BLaER1 treated with 17β-estradiol and CSF1 and Interleukin-3, amounts not matched to agents 10 nM and 100 nM (cell line): ENCODE measurements around the gene ZNF280D.
A peak's percentile ranks its signal among the peaks of the same experiment; 100 is the strongest.

Experiments
- H3K27ac ChIP-seq, 11 experiments: shearing (Covaris generic); formaldehyde crosslinking; 2 replicates each; pipeline ENCODE4 v1.8.1; 2022
- H3K27me3 ChIP-seq, 11 experiments: shearing (Covaris generic); formaldehyde crosslinking; 2 replicates each; pipeline ENCODE4 v1.8.1; 2022
- H3K36me3 ChIP-seq, 11 experiments: shearing (Covaris generic); formaldehyde crosslinking; 2 replicates each; pipeline ENCODE4 v1.8.1; 2022
- H3K4me1 ChIP-seq, 10 experiments: shearing (Covaris generic); formaldehyde crosslinking; 2 replicates each; pipeline ENCODE4 v1.8.1; 2022
- H3K4me2 ChIP-seq, 11 experiments: shearing (Covaris generic); formaldehyde crosslinking; 2 replicates each; pipeline ENCODE4 v1.8.1; 2022
- H3K4me3 ChIP-seq, 10 experiments: shearing (Covaris generic); formaldehyde crosslinking; 2 replicates each; pipeline ENCODE4 v1.8.1; 2022
- H3K9ac ChIP-seq, 11 experiments: shearing (Covaris generic); formaldehyde crosslinking; 2 replicates each; pipeline ENCODE4 v1.8.1; 2022
- H3K9me3 ChIP-seq, 11 experiments: shearing (Covaris generic); formaldehyde crosslinking; replicated peaks in 1 of 11; 2 replicates each; pipeline ENCODE4 v1.8.1; 2022
- H4K20me1 ChIP-seq, 11 experiments: shearing (Covaris generic); formaldehyde crosslinking; 2 replicates each; pipeline ENCODE4 v1.8.1; 2022
- Cebpa-rat ChIP-seq, 11 experiments: shearing (Covaris generic); IDR thresholded peaks; 2 replicates each; pipeline ENCODE4 v1.8.1; 2022

The ZNF280D gene

GRCh38 chr15:56739474-56739873, 6.2 kb upstream of the ZNF280D start:
- no peak overlapping the region for H3K4me3 ChIP-seq
- no peak overlapping the region for H3K4me2 ChIP-seq
- no peak overlapping the region for H3K27ac ChIP-seq
- no peaks in the 10 kb centered on the region for H4K20me1 ChIP-seq
- H3K9ac ChIP-seq = no peak overlapping the region
- TF ChIP-seq Cebpa-rat (IDR thresholded peaks at IDR 0.05) = no peak
- peaks cover 0 to 8% (median 3%) of the 10 kb centered on the region in 11 experiments; a peak in 10 of 22 replicates for H3K9me3 ChIP-seq
- no peaks in the 10 kb centered on the region for H3K36me3 ChIP-seq
- 0 out of 20 replicates have a peak, but pooled peaks cover 0 to 5% (median 0%) of the 10 kb centered on the region in 10 experiments for H3K4me1 ChIP-seq
- no peaks in the 10 kb centered on the region for H3K27me3 ChIP-seq

DNA sequence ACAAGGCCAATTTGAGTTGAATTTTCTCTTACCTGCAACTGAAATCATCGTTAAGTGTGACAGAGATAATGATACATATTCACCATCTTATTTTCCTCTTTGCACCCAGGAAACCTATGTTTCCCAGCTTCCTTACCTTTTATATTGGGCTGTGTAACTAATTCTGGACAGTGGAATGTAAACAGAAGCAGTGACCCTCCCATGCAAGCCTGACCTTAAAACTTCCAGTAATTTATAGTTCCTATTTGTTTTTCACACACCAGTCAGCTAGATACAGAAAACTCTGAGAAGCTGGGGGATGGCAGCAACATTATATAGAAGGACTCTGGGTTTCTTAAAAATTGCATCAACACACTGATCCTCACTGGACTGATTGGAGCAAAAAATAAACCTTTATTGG, 4.5 kb upstream of the ZNF280D start:
- peaks cover 0 to 5% (median 4%) of the 10 kb centered on the region in 10 experiments; a peak in 10 of 20 replicates for H3K4me1 ChIP-seq
- no peak for TF ChIP-seq Cebpa-rat (IDR thresholded peaks at IDR 0.05)
- peaks cover 6 to 15% (median 12%) of the 10 kb centered on the region in 11 experiments; a peak in 20 of 22 replicates for H3K9me3 ChIP-seq
- H3K4me2 ChIP-seq = no peak overlapping the region
- H3K9ac ChIP-seq = no peak overlapping the region
- H3K27me3 ChIP-seq = no peaks in the 10 kb centered on the region; a peak in 1 of 22 replicates
- H3K27ac ChIP-seq = no peak overlapping the region
- H4K20me1 ChIP-seq = no peaks in the 10 kb centered on the region
- H3K36me3 ChIP-seq = no peaks in the 10 kb centered on the region
- no peak overlapping the region for H3K4me3 ChIP-seq

DNA sequence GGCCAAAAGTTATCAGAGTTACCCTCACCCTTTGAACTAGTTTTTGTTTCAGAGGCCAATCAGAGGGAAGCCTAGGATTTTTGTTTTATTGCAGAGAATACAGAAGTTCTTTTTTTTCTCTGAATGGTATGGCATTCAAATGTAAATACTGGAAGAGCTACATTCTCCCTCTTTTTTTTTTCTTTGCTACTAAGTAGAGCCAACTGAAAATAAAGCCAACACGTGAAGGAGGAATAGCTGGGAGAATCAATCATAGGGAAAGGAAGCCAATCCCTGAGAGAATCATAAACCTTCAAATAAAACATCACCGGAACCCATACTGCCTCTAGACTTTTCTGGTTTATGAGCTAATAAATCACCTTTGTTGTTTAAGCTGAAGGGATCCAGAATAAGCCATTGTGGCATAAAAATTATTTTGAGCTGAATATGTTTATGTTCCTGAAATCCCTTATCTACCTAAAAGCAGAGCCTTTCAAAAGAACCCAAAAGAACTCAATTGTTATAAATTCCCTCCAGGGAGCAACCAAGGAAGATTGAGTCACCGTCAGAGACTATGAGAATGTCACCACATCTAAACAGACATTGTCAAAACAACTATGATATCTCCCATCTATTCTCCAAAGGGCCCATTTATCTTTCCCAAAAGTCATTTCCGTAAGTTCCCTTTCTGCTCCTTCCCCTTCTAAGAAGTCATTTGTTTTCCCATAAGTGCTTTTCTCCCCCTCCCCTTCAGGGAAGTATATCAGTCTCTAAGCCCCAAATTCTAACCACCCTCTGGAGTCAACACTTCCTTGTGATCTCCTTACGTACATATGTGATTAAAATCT, 3.8 kb upstream of the ZNF280D start:
- Histone ChIP-seq H3K27me3 (no peaks in the 10 kb centered on the region; a peak in 1 of 22 replicates), H3K36me3 (no peaks in the 10 kb centered on the region), H4K20me1 (no peaks in the 10 kb centered on the region), H3K4me3 (no peak overlapping the region), H3K4me2 (no peak overlapping the region), H3K9ac (no peak overlapping the region), H3K4me1 (peaks cover 6 to 12% (median 9%) of the 10 kb centered on the region in 10 experiments), H3K9me3 (peaks cover 6 to 15% (median 12%) of the 10 kb centered on the region in 11 experiments; a peak in 20 of 22 replicates), H3K27ac (no peak overlapping the region)
- no peak for TF ChIP-seq Cebpa-rat (IDR thresholded peaks at IDR 0.05)

DNA sequence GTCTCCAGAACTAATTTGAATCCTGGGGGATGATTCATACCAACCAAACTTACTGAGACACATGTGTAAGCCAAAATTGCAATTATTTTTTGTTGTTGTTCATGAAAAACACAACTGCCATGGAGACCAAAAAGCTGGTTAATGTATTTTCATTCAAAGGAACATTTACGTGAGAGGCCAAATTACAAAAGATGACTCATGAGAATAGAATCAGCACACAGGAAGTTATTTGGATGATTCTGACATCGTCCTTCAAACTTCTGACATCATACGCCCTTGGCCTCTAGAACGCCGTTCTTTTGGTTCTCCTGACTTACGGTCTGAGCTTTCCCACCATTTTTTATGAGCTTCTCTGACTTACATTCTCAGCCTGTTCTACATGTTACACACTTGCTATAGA, 3.0 kb upstream of the ZNF280D start:
- Histone ChIP-seq H3K27me3 (no peaks in the 10 kb centered on the region; a peak in 1 of 22 replicates), H3K27ac (no peak overlapping the region), H4K20me1 (no peaks in the 10 kb centered on the region), H3K36me3 (0 out of 22 replicates have a peak, but pooled peaks cover 0 to under 1% (median 0%) of the 10 kb centered on the region in 11 experiments), H3K9me3 (peaks cover 6 to 15% (median 12%) of the 10 kb centered on the region in 11 experiments; a peak in 20 of 22 replicates), H3K4me1 (peaks cover 13 to 20% (median 16%) of the 10 kb centered on the region in 10 experiments), H3K9ac (no peak overlapping the region), H3K4me3 (no peak overlapping the region), H3K4me2 (no peak overlapping the region)
- TF ChIP-seq Cebpa-rat (IDR thresholded peaks at IDR 0.05) = no peak

GRCh38 chr15:56735589-56735988, 2.3 kb upstream of the ZNF280D start:
- H4K20me1 ChIP-seq = no peaks in the 10 kb centered on the region
- peaks cover 13 to 27% (median 19%) of the 10 kb centered on the region in 10 experiments for H3K4me1 ChIP-seq
- no peak overlapping the region for H3K4me3 ChIP-seq
- H3K36me3 ChIP-seq = 0 out of 22 replicates have a peak, but pooled peaks cover 0 to 4% (median 0%) of the 10 kb centered on the region in 11 experiments
- H3K27ac ChIP-seq = no peak overlapping the region
- H3K9me3 ChIP-seq = peaks cover 6 to 15% (median 12%) of the 10 kb centered on the region in 11 experiments; a peak in 20 of 22 replicates
- no peak overlapping the region for H3K9ac ChIP-seq
- no peak overlapping the region for H3K4me2 ChIP-seq
- TF ChIP-seq Cebpa-rat (IDR thresholded peaks at IDR 0.05) = no peak
- H3K27me3 ChIP-seq = no peaks in the 10 kb centered on the region; a peak in 1 of 22 replicates

GRCh38 chr15:56734013-56734635, 815 bp upstream of the ZNF280D start:
- Histone ChIP-seq H3K4me3 (peak overlapping the region in 6 of 10 experiments; percentile 52 to 75 (median 66); a peak in 9 of 20 replicates), H4K20me1 (no peaks in the 10 kb centered on the region), H3K27me3 (no peaks in the 10 kb centered on the region; a peak in 1 of 22 replicates), H3K9me3 (peaks cover 0 to 15% (median 12%) of the 10 kb centered on the region in 11 experiments; a peak in 18 of 22 replicates), H3K27ac (peak overlapping the region in 1 of 11 experiments; percentile 87; a peak in 2 of 22 replicates), H3K4me2 (peak overlapping the region in 2 of 11 experiments; percentile 87 to 88; a peak in 4 of 22 replicates), H3K9ac (no peak overlapping the region; a peak in 1 of 22 replicates), H3K4me1 (peaks cover 13 to 42% (median 19%) of the 10 kb centered on the region in 10 experiments), H3K36me3 (0 out of 22 replicates have a peak, but pooled peaks cover 0 to 4% (median 0%) of the 10 kb centered on the region in 11 experiments)
- no peak for TF ChIP-seq Cebpa-rat (IDR thresholded peaks at IDR 0.05)

DNA sequence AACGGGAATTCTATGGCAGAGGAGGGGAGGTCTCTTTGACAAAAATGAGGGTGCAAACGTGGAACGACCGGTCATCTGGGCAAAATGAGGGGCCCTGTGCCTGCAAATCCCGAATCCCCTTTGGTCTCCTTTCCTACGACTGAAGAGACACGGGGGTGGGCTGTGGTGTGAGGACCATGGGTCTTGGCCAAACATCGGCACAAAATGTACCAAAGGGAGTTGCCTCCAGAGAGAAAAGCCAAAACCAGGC, 498 bp downstream of the ZNF280D start:
- TF ChIP-seq Cebpa-rat (IDR thresholded peaks at IDR 0.05) = no peak

DNA sequence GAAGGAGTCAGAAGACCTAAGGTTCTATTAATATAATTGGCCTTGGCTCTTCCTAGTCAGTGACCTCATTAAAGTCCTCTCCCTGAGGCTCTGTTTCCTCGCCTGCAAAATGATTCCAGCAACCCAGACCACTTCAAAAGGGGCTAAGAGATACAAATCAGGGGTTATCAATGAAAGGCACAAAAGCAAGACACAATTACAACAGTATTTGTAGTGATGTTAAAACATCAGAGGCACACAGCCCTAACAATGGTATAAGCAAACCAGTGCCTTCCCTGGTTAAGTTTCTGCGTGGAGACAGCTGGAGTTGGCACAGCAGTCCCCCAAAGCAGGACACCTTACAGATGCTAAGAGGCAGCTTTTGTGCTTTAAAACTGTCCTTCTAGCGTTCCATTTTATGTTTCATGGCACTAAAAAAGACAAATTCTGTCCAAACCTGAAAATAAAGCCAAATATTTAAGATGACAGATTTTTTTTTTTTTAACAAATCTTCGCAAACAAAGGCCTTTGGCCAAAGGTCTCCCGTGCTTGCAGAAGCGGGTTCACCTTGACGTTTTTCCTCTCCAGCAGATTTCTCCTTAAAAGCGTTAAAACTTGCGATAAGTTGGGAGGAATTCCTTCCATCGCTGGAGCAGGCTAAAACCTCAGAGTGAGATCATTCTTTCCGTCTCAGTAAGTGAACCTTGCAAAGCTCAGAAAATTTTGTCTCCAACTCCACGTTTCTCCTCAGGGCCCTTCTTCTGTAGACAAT, 999 bp downstream of the ZNF280D start:
- Histone ChIP-seq H3K27ac (peak overlapping the region; percentile 87 to 92 (median 90)), H4K20me1 (no peaks in the 10 kb centered on the region; a peak in 1 of 22 replicates), H3K36me3 (peaks cover 0 to 11% (median 3%) of the 10 kb centered on the region in 11 experiments; a peak in 9 of 22 replicates), H3K4me3 (peak overlapping the region; percentile 52 to 75 (median 66)), H3K9me3 (peaks cover 0 to 15% (median 12%) of the 10 kb centered on the region in 11 experiments; a peak in 18 of 22 replicates), H3K27me3 (no peaks in the 10 kb centered on the region; a peak in 1 of 22 replicates), H3K9ac (peak overlapping the region; percentile 82 to 92 (median 88)), H3K4me2 (peak overlapping the region; percentile 76 to 92 (median 87)), H3K4me1 (peaks cover 13 to 44% (median 19%) of the 10 kb centered on the region in 10 experiments)
- no peak for TF ChIP-seq Cebpa-rat (IDR thresholded peaks at IDR 0.05)

More for the DNA sequence above, 498 bp downstream of the ZNF280D start:
- Histone ChIP-seq H3K27ac (peak overlapping the region; percentile 87 to 92 (median 90)), H3K4me2 (peak overlapping the region; percentile 76 to 92 (median 87)), H4K20me1 (no peaks in the 10 kb centered on the region; a peak in 1 of 22 replicates), H3K4me1 (peaks cover 13 to 43% (median 19%) of the 10 kb centered on the region in 10 experiments), H3K27me3 (no peaks in the 10 kb centered on the region; a peak in 1 of 22 replicates), H3K36me3 (peaks cover 0 to 7% (median 0%) of the 10 kb centered on the region in 11 experiments; a peak in 5 of 22 replicates), H3K4me3 (peak overlapping the region; percentile 52 to 75 (median 66)), H3K9me3 (peaks cover 0 to 15% (median 12%) of the 10 kb centered on the region in 11 experiments; a peak in 18 of 22 replicates), H3K9ac (peak overlapping the region; percentile 82 to 92 (median 88))
